Activated CD4-positive, alpha-beta T cell treated with anti-CD3 and anti-CD28 coated beads, Interleukin-2, Interleukin-6, amounts not matched to agents 100 ng/mL and 50 ng/mL, durations not matched to agents 16 hours and 8 hours (primary cell): ENCODE results near the gene ZSCAN31.
"Not testable (repeated sequence)": the region's sequence is repeated elsewhere in the genome, so short reads cannot be mapped to it uniquely, and the experiment has no call there.

Source experiments
- DNase-seq: peaks from one replicate; pipeline ENCODE4 v3.0.0-alpha.2; 2020

ZSCAN31 gene

GRCh38 chr6:28335564-28336283 lies at the start of gene ZSCAN31:
Gene ZSCAN31 (minus strand): TSS chr6:28336148. CDS start chr6:28329683, 6,465 bp downstream.
- peak; percentile 84 for DNase-seq

GRCh38 chr6:28384143-28384533 lies 48.2 kb upstream of the ZSCAN31 start:
- no peak for DNase-seq

GRCh38 chr6:28383235-28384142 lies 47.5 kb upstream of the ZSCAN31 start:
- peak; percentile 32 for DNase-seq

GRCh38 chr6:28380381-28380780 lies 44.4 kb upstream of the ZSCAN31 start:
- no peak for DNase-seq

GRCh38 chr6:28378644-28379043 lies 42.7 kb upstream of the ZSCAN31 start:
- no peak for DNase-seq

GRCh38 chr6:28377879-28378278 lies 41.9 kb upstream of the ZSCAN31 start:
- no peak for DNase-seq

- DNase-seq: no peak
Measured at GRCh38 chr6:28373925-28374324, 38.0 kb upstream of the ZSCAN31 start.

- DNase-seq: no peak
Measured at GRCh38 chr6:28371706-28372451, 35.9 kb upstream of the ZSCAN31 start.

GRCh38 chr6:28371280-28371679 lies 35.3 kb upstream of the ZSCAN31 start:
- no peak for DNase-seq

GRCh38 chr6:28370440-28370839 lies 34.5 kb upstream of the ZSCAN31 start:
- no peak for DNase-seq

- no peak for DNase-seq
Measured at GRCh38 chr6:28369463-28369862, 33.5 kb upstream of the ZSCAN31 start.

GRCh38 chr6:28368522-28368921 lies 32.6 kb upstream of the ZSCAN31 start:
- DNase-seq: no peak

GRCh38 chr6:28365590-28365989 lies 29.6 kb upstream of the ZSCAN31 start:
- not testable (repeated sequence) for DNase-seq

GRCh38 chr6:28360961-28361360 lies 25.0 kb upstream of the ZSCAN31 start:
- DNase-seq: no peak

- DNase-seq: not testable (repeated sequence)
Measured at GRCh38 chr6:28359562-28359961, 23.6 kb upstream of the ZSCAN31 start.

GRCh38 chr6:28357036-28357435 lies 21.1 kb upstream of the ZSCAN31 start:
- DNase-seq: no peak

- DNase-seq: no peak
Measured at GRCh38 chr6:28356666-28357020, 20.7 kb upstream of the ZSCAN31 start.

- DNase-seq: peak; percentile 80
Measured at GRCh38 chr6:28355743-28356665, 20.1 kb upstream of the ZSCAN31 start.

GRCh38 chr6:28354688-28355554 lies 19.0 kb upstream of the ZSCAN31 start:
- DNase-seq: no peak

- no peak for DNase-seq
Measured at GRCh38 chr6:28353981-28354676, 18.2 kb upstream of the ZSCAN31 start.

- no peak for DNase-seq
Measured at GRCh38 chr6:28353356-28353755, 17.4 kb upstream of the ZSCAN31 start.
